Fibroblast of mammary gland (primary cell): ENCODE results near the gene DHRS4L2.
A peak's percentile ranks its signal among the peaks of the same experiment; 100 is the strongest.
"Not testable (repeated sequence)": the region's sequence is repeated elsewhere in the genome, so short reads cannot be mapped to it uniquely, and the experiment has no call there.

ENCODE experiments used
- DNase-seq: peaks from one replicate; pipeline ENCODE4 v3.0.0-alpha.2; 2010; ENCODE audit warnings: low read depth
- H3K4me3 ChIP-seq: 2 replicates; pipeline ENCODE4 v1.5.1; 2011; ENCODE audit warnings: low read depth, mild to moderate bottlenecking, low read length, moderate library complexity; ENCODE audit not compliant: control insufficient read depth
- TF ChIP-seq, protein P1 (sequence below): conservative IDR thresholded peaks from 2 replicates; pipeline ENCODE4 v1.5.1; 2011; ENCODE audit warnings: low read depth, low read length, inconsistent platforms; ENCODE audit not compliant: control insufficient read depth, insufficient read depth

DHRS4L2 gene

DNA sequence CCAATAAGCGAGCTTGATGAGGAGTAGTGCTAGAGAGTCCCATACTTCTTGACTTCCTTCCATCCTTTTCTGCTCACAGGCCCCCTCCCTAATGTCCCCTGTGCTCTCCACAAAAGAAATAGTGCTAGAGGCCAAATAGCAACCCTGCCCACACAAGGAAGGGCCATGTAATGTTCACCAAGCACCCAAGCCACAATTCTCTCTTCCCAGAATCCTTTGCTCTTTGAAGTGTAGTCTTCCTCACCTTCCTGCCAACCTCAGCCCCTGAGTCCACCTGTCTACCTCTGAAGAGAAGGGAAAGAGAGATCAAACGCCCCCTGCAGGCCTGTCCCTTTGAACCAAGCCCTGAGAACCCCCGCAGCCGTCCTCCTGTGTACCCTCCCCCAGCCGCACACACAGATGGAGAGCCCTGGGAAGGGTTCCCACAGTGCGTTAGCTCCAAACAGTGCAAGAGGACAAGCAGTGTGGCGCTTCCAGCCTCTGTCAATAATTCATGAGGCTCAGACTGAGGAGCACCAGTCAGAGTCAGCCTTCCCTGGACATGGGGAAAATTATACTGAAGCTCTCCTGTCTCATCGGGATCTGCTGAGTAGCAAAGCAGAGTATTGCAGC is 37.0 kb upstream of the DHRS4L2 start:
- H3K4me3 ChIP-seq = no peak overlapping the region
- DNase-seq = no peak
- TF ChIP-seq, protein P1, sequence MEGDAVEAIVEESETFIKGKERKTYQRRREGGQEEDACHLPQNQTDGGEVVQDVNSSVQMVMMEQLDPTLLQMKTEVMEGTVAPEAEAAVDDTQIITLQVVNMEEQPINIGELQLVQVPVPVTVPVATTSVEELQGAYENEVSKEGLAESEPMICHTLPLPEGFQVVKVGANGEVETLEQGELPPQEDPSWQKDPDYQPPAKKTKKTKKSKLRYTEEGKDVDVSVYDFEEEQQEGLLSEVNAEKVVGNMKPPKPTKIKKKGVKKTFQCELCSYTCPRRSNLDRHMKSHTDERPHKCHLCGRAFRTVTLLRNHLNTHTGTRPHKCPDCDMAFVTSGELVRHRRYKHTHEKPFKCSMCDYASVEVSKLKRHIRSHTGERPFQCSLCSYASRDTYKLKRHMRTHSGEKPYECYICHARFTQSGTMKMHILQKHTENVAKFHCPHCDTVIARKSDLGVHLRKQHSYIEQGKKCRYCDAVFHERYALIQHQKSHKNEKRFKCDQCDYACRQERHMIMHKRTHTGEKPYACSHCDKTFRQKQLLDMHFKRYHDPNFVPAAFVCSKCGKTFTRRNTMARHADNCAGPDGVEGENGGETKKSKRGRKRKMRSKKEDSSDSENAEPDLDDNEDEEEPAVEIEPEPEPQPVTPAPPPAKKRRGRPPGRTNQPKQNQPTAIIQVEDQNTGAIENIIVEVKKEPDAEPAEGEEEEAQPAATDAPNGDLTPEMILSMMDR = no peak

DNA sequence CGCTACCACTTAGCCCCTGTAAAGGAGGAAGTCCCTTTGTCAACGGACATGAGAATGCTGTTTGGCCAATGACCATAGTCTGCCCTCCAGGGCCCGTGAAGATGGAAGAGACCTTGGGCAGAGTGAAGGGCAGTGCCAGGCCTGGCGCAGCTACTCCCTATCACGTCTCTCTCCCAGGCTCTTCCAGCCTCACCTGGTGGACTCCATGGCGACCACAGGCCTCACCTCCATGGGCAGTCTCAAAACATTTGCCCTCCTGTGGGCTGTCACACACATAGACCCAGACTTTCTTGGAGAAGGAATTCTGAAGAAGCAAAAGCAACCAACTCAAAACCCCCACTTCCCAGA is 35.6 kb upstream of the DHRS4L2 start:
- peak overlapping the region; percentile 82 for H3K4me3 ChIP-seq
- not testable (repeated sequence) for DNase-seq

DNA sequence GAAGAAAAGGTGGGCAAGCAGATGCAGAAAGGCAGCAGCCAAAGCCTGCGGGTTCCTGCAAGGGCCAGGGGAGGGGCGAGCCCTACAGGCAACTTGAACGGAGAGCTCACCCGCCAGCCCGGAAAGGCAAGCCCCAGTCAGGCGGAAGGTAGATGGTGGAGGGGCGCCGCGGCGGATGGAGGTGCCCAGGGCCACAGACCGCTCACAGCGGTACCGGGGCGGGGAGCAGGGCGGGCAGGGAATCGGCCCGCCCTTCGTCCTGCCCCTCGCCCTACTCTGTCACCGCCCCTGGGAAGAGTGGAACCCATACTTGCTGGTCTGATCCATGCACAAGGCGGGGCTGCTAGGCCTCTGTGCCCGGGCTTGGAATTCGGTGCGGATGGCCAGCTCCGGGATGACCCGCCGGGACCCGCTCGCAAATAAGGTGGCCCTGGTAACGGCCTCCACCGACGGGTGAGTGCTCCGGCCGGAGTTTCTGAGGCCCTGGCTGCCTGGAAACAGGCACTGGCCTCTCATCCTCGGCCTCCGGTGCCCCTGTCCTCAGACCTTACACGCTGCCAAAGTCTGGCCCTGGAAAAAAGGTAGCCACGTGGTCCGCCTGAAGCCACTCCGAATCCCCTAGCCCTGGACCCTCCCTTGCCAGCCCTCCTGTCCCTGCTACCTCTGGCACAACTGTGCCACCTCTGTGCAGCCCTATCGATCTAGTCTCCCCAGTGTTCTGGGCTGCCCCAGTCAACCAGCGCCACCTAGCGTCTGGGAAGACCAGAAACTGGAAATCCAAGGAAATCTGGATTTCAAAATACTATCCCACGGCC is 35.1 kb upstream of the DHRS4L2 start, which contains the start of gene DHRS4:
DHRS4 (plus strand) TSS at position 307 of the 815 bp plus-strand sequence; CDS start at position 326, 19 bp downstream.
- TF ChIP-seq, protein P1 = peak; percentile 90
- peak; percentile 77 for DNase-seq
- H3K4me3 ChIP-seq = peak within 1 kb of the TSS; percentile 82

DNA sequence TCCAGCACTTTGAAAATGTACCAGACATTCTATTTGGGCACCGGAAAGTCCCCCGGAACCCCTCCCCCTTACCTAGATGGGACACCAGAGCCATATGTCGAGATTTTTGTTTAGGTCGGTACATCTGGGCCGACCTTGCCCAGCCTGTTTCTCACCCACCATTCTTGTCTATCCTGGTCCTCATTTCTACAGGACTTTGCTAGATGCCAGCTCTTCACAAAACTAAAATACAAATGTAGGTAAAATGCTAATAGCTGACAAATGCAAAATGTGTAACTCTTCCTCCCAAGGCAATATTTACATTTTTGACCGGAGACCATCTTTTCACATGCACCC is 34.5 kb upstream of the DHRS4L2 start:
- DNase-seq = not testable (repeated sequence)
- H3K4me3 ChIP-seq = peak overlapping the region; percentile 82

DNA sequence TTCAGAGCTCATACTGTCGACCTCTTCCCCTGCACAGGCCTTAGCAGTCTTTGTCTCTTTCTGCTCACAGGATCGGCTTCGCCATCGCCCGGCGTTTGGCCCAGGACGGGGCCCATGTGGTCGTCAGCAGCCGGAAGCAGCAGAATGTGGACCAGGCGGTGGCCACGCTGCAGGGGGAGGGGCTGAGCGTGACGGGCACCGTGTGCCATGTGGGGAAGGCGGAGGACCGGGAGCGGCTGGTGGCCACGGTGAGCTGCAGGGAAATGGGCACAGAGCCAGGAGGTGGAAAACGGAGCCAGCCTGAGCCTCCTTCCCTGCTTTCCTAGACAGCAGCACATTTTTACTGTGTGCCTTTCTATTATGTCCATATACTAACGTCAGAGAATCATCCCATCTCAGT is 33.8 kb upstream of the DHRS4L2 start:
- not testable (repeated sequence) for H3K4me3 ChIP-seq

DNA sequence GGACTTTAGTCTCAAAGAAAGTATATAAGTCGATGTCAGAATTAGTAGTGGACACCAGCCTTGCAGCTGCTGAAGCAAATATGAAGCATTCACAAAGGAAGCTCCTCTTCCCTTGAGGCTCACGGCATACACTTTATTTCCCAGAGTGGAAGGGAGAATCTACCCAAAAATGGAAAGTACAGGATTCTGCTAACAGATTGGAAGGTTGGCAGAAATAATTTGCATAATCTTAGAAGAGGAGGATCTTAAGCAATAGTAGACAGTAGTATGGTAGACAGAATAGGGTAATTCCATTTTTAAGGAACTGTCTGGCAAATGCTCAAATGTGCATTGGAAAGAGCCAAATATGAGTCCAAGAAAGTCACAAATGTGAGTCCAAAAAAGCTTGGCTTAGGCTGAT is 32.9 kb upstream of the DHRS4L2 start:
- DNase-seq, H3K4me3 ChIP-seq: not testable (repeated sequence)

More for the DNA sequence above, 33.8 kb upstream of the DHRS4L2 start:
- not testable (repeated sequence) for DNase-seq

DNA sequence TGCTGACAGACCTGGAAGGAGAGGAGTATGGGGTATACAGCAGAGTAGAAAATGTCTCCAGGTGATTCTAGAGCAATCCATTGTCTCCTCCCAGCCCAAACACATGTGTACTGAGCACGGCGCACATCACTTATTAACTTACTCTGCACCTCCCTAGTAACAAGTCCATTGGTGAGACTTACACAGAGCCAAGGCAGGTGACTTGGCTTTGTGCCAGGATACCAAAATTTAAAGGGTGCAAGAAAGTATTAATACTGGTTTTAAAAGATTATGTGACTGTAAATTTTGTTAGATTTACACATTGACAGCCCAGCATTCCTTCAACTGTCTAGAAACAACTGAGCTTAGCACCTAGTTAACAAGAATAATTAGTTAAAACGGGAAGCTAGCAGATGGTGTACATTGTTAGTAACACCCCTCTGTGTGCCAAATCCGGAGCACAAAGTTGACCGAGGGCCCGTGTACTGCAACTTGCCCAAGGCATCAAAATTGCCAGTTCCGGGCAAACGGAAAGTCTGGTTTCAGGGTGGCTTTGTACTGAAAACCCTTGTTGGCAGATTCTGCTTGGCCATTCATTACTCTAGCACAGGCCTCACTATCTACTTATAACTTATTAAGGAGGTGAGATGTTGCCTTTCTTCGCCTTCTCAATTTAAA is 30.7 kb upstream of the DHRS4L2 start:
- not testable (repeated sequence) for DNase-seq, H3K4me3 ChIP-seq

DNA sequence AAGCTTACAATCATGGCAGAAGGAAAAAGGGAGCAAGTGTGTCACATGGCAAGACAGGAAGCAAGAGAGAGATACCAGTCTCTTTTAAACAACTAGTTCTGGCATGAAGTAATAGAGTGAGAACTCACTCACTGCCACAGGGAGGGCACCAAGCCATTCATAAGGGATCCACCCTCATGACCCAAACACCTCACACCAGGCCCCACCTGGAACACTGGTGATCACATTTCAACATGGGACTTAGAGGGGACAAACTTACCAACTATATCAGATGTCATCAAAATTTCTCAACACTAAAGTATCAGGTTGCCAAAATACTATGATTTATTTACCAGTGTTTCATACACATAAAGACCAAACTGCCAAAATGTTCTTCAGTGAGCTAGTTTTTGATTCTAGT is 27.8 kb upstream of the DHRS4L2 start:
- H3K4me3 ChIP-seq, DNase-seq: not testable (repeated sequence)

DNA sequence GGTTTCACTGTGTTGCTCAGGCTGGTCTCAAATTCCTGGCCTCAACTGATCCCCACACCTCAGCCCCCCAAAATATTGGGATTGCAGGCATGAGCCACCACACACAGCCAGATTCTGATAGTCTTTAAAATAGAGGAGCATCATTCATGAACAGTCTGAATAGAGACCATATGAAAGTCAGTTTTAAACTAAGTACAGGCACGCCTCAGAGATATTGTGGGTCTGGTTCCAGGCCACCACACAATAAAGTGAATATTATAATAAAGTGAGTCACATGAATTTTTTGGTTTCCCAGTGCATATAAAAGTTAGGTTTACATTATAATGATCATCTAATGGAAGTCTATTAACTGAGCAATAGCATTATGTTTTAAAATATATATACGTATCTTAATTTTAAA is 27.0 kb upstream of the DHRS4L2 start:
- DNase-seq, H3K4me3 ChIP-seq: not testable (repeated sequence)

DNA sequence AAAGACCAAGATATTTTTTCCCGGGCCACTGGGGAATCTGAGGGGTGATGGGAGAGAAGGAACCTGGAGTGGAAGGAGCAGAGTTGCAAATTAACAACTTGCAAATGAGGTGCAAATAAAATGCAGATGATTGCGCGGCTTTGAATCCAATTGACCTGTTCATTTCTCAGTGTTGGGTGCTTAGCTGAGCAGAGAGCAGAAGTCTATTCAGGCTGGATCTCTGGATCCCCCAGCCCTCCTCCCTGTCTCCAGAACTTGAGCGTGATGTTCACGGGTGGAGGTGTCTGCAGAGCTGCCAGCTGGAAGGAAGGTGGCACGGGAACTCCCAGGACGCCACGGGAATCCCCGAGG is 19.6 kb upstream of the DHRS4L2 start:
- not testable (repeated sequence) for H3K4me3 ChIP-seq, DNase-seq

DNA sequence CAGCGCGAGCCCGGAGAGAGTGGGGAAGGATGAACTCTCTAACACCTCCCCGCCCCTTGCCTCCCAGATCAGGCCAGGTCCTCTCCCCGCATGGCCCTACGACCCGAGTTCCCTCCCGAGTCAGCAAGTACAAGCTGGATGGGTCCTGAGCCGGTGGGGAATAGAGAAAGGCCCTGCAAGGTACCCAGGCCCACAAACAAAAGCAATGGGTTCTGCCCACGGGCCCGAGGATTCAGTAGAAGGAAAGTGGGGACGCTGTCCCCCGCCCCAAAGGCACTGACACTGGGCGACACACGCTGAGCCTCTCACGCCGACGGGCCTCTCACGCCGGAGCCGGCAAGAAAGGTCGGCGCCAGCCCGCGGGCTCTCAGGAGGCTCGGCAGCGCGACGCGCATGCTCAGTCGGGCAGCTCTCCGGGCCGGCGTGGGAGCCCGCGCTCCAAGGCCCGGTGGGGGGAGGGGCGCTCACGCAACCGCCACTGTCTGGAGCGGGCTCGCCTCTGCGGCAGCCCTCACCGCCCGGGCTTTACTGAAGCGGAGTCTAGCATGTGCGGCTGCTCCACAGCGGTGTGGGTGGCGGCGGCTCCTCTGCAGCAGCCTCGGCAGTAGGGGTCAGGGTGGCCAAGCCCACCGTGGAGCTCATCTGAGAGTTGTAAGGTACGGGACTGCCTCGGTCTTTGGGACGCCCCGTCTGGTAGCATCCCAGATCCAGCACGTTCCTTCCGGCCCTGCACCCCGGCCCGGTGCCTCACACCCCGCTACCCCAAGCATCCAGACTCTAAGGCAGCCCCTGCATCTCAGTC is 19.0 kb upstream of the DHRS4L2 start:
- DNase-seq = not testable (repeated sequence)
- H3K4me3 ChIP-seq = peak overlapping the region; percentile 27

DNA sequence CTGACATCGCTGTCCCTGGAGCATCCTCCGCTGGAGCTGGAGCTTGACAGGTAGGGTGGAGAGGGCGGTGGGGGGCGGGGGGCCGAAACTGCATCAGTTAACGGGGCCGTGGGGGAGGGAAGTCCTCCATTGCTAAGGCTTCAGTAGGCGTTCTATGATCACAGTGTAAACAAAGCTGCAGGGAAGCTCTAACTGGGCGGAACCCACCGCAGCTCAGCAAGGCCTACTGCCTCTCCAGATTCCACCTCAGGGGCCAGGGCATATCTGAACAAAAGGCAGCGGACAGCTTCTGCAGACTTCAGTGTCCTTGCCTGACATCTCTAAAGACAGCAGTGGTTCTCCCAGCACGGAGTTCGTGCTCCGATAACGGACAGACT is 18.5 kb upstream of the DHRS4L2 start:
- not testable (repeated sequence) for H3K4me3 ChIP-seq

DNA sequence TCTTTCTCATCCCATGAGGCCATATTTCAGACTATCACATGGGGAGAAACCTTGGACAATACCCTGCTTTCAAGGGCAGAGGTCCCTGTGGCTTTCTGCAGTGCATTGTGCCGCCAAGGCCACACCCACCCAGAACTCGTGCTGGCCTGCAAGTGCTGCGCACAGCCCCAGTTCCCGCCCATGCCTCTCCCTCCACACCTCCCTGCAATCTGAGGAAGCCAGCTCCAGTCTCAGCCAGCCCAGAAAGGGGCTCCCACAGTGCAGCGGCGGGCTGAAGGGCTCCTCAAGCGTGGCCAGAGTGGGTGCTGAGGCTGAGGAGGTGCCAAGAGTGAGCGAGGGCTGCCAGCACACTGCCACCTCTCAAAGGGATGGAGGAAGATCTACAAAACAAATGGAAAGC is 15.6 kb upstream of the DHRS4L2 start:
- not testable (repeated sequence) for H3K4me3 ChIP-seq, DNase-seq

More for the DNA sequence above, 18.5 kb upstream of the DHRS4L2 start:
- DNase-seq = not testable (repeated sequence)

DNA sequence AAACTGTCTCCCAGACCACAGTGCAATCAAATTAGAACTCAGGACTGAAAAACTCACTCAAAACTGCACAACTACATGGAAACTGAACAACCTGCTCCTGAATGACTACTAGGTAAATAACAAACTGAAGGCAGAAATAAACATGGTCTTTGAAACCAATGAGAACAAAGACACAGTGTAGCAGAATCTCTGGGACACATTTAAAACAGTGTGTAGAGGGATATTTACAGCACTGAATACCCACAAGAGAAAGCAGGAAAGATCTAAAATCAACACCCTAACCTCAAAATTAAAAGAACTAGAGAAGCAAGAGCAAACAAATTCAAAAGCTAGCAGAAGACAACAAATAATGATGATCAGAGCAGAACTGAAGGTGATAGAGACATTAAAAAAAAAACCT is 14.7 kb upstream of the DHRS4L2 start:
- DNase-seq = not testable (repeated sequence)

DNA sequence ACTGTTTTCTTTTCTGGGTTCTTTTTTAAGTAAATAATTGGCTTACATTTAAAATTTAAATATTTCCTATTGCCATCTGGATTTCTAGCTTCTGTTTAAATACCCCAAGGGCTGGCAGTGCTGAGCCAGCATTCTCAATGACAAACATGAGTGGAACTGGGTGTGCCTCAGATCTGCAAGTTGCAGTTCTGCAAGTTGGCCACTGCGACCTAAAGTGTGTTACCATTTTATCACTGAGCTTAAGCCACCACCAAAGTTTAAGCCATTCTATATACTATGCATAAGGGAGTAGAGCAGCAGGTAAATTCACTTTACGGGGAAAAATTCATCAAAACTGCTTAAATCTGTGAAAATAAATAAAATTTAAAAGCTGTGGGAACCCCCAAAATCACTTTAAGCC is 11.5 kb upstream of the DHRS4L2 start:
- H3K4me3 ChIP-seq, DNase-seq: not testable (repeated sequence)

More for the DNA sequence above, 14.7 kb upstream of the DHRS4L2 start:
- not testable (repeated sequence) for H3K4me3 ChIP-seq
